HepG2 (cell line): ENCODE results near the gene CHMP6. TPM values are rescaled to one million over a fixed set of nuclear protein-coding genes. Genes with fewer than 3 reads are reported as not detected.

Source experiments
- GABPB1 ChIP-seq: IDR thresholded peaks from 2 replicates; pipeline ENCODE4 v1.6.1; 2016; ENCODE audit warnings: mild to moderate bottlenecking, missing genetic modification reagents, moderate library complexity, missing compliant biosample characterization
- HOXA9 ChIP-seq: sonication (generic); formaldehyde crosslinking; IDR thresholded peaks from 2 replicates; pipeline ENCODE4 v1.8.1; 2022; ENCODE audit warnings: missing genetic modification reagents, mild to moderate bottlenecking, moderate library complexity, borderline replicate concordance
- MAFK ChIP-seq, 2 experiments: IDR thresholded peaks in 1 of 2; conservative IDR thresholded peaks in 1 of 2; 2 replicates each; pipeline ENCODE4 v1.6.1; 2011; ENCODE audit warnings: improper control_type of control experiment in 2 of 2, low read length in 2 of 2
- SAFB2 ChIP-seq: sonication (generic); formaldehyde crosslinking; IDR thresholded peaks from 2 replicates; pipeline ENCODE4 v1.5.1; 2020; ENCODE audit warnings: missing genetic modification reagents, low read depth, mild to moderate bottlenecking, borderline replicate concordance
- SOX6 ChIP-seq, 2 experiments: fragments of 450-650 bp in 1 of 2; sonication (generic) in 1 of 2; formaldehyde crosslinking in 1 of 2; IDR thresholded peaks; 2 replicates each; pipeline versions ENCODE4 v1.4.0 to v1.6.1; 2017 to 2020; ENCODE audit warnings: antibody characterized with exemption in 1 of 2, mild to moderate bottlenecking in 1 of 2, missing genetic modification reagents in 1 of 2
- SP1 ChIP-seq, 2 experiments: fragments of 450-650 bp in 1 of 2; sonication (generic) in 1 of 2; formaldehyde crosslinking in 1 of 2; IDR thresholded peaks; 2 replicates each; pipeline versions ENCODE4 v1.4.0 to v1.6.1; 2016 to 2020; ENCODE audit warnings: missing genetic modification reagents in 1 of 2
- SRF ChIP-seq: IDR thresholded peaks from 2 replicates; pipeline ENCODE4 v1.6.1; 2011; ENCODE audit warnings: mild to moderate bottlenecking, low read depth, low read length, moderate library complexity
- SYNCRIP ChIP-seq: fragments of 200-400 bp; formaldehyde crosslinking; IDR thresholded peaks from 2 replicates; pipeline ENCODE4 v1.6.1; 2018; ENCODE audit warnings: mild to moderate bottlenecking, low read depth, low read length; ENCODE audit not compliant: insufficient read depth
- ZBTB42 ChIP-seq: sonication (generic); formaldehyde crosslinking; IDR thresholded peaks from 2 replicates; pipeline ENCODE4 v1.5.0; 2020; ENCODE audit warnings: mild to moderate bottlenecking, missing genetic modification reagents
- ZFP1 ChIP-seq: IDR thresholded peaks from 2 replicates; pipeline ENCODE4 v1.6.1; 2016
- ZNF251 ChIP-seq: sonication (generic); formaldehyde crosslinking; IDR thresholded peaks from 2 replicates; pipeline ENCODE4 v1.9.0; 2021; ENCODE audit warnings: mild to moderate bottlenecking, missing genetic modification reagents
- ZNF263 ChIP-seq: sonication (generic); formaldehyde crosslinking; IDR thresholded peaks from 2 replicates; pipeline ENCODE4 v1.4.0; 2020; ENCODE audit warnings: missing genetic modification reagents
- ZNF501 ChIP-seq: sonication (generic); formaldehyde crosslinking; IDR thresholded peaks from 2 replicates; pipeline ENCODE4 v1.5.1; 2020; ENCODE audit warnings: mild to moderate bottlenecking, moderate library complexity, missing genetic modification reagents
- ZNF703 ChIP-seq: sonication (generic); formaldehyde crosslinking; IDR thresholded peaks from 2 replicates; pipeline ENCODE4 v1.5.1; 2020; ENCODE audit warnings: missing genetic modification reagents, mild to moderate bottlenecking, moderate library complexity, borderline replicate concordance
- polyA plus RNA-seq, 8 experiments: library from polyadenylated mRNA; depleted of rRNA in 3 of 8; stranded (reverse) in 7 of 8; unstranded in 1 of 8; fragments of >200 nt; fragmentation: Illumina TruSeq in 4 of 8; extraction: Trizol in 4 of 8; gene quantifications; 2 replicates each; pipeline versions ENCODE4 v1.2.1 to v1.2.3, GENCODE V29; 2011 to 2016; ENCODE audit warnings: low read depth in 4 of 8, missing spikeins in 1 of 8, mixed read lengths in 1 of 8; ENCODE audit not compliant: insufficient read depth in 1 of 8
- total RNA-seq, 5 experiments: library from RNA; depleted of rRNA; stranded (reverse); fragments of >200 nt; fragmentation: Illumina TruSeq; extraction: Trizol; gene quantifications; 2 replicates each; pipeline ENCODE4 v1.2.3, GENCODE V29; 2016; ENCODE audit warnings: low read depth in 1 of 5
- TF ChIP-seq, protein P1 (sequence below): sonication (generic); formaldehyde crosslinking; conservative IDR thresholded peaks from 2 replicates; pipeline ENCODE4 v1.4.0; 2020; ENCODE audit warnings: mild to moderate bottlenecking, missing genetic modification reagents, moderate library complexity
- TF ChIP-seq, protein P2 (sequence below): sonication (generic); formaldehyde crosslinking; IDR thresholded peaks from 2 replicates; pipeline ENCODE4 v1.5.0; 2020; ENCODE audit warnings: missing genetic modification reagents
- TF ChIP-seq, protein P3 (sequence below): IDR thresholded peaks from 2 replicates; pipeline ENCODE4 v1.6.1; 2016; ENCODE audit warnings: missing compliant biosample characterization, missing genetic modification reagents, borderline replicate concordance
- TF ChIP-seq, protein P4 (sequence below): IDR thresholded peaks from 2 replicates; pipeline ENCODE4 v1.6.1; 2016; ENCODE audit warnings: low read depth
- TF ChIP-seq, protein P5 (sequence below), 2 experiments: sonication (generic) in 1 of 2; formaldehyde crosslinking in 1 of 2; IDR thresholded peaks; 2 replicates each; pipeline versions ENCODE4 v1.4.0 to v1.6.1; 2018 to 2020; ENCODE audit warnings: missing genetic modification reagents in 2 of 2, borderline replicate concordance in 1 of 2, low read depth in 1 of 2, mild to moderate bottlenecking in 1 of 2, missing biosample characterization in 1 of 2

Gene CHMP6
- total and polyA plus RNA-seq, 2 of the 13 experiments (the other 11 are each of a cell fraction or from before 2014, with no cell fraction given), result 11.1 to 24.2 TPM

DNA sequence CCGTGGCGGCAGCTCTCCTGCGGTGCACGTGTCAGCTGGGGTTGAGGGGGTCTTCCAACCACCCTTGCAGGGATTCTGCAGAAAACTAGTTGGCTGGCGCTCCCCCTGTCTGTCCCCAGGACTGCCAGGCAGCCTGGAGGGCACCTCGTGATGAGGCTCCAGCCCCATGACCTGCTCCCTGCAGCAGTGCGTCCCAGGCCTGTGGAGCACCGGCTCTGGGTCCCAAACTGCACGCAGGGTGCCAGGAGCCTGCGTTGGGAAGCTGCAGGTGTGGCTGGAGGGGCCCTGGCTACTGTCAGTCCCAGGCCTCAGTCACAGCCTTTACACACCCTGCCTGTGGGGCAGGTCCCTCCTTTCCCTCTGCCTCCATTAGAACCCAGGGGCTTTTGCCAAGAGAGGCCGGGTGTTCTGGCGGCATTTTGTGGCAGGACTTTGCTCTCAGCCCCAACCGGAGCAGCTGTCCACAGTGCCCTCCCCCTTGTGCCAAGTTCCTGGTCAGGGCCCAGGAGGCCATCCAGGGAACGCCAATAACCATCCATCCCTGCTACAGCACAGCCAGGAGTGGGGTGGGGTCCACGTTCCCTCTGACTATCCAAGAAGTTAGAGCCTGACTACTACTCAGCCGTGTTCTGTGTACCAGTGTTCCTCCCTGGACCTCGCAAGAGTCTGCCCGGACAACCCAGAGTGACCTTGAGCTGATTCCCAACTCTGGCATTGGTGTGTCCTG lies 9.2 kb downstream of the CHMP6 start (continued):
- no peak for TF ChIP-seq ZNF251
- peak; percentile 5; the same call in 1 of the 2 replicates for TF ChIP-seq ZNF501 (CRISPR knock-in tag)
- TF ChIP-seq, protein P1, sequence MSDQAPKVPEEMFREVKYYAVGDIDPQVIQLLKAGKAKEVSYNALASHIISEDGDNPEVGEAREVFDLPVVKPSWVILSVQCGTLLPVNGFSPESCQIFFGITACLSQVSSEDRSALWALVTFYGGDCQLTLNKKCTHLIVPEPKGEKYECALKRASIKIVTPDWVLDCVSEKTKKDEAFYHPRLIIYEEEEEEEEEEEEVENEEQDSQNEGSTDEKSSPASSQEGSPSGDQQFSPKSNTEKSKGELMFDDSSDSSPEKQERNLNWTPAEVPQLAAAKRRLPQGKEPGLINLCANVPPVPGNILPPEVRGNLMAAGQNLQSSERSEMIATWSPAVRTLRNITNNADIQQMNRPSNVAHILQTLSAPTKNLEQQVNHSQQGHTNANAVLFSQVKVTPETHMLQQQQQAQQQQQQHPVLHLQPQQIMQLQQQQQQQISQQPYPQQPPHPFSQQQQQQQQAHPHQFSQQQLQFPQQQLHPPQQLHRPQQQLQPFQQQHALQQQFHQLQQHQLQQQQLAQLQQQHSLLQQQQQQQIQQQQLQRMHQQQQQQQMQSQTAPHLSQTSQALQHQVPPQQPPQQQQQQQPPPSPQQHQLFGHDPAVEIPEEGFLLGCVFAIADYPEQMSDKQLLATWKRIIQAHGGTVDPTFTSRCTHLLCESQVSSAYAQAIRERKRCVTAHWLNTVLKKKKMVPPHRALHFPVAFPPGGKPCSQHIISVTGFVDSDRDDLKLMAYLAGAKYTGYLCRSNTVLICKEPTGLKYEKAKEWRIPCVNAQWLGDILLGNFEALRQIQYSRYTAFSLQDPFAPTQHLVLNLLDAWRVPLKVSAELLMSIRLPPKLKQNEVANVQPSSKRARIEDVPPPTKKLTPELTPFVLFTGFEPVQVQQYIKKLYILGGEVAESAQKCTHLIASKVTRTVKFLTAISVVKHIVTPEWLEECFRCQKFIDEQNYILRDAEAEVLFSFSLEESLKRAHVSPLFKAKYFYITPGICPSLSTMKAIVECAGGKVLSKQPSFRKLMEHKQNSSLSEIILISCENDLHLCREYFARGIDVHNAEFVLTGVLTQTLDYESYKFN, result peak; percentile 32; the same call in 1 of the 2 replicates
- no peak for TF ChIP-seq SOX6 (IDR thresholded peaks at IDR 0.05)
- no peak; the same call in 1 of the 2 replicates for TF ChIP-seq SOX6 (CRISPR knock-in tag; IDR thresholded peaks at IDR 0.05)
- TF ChIP-seq ZFP1 (CRISPR knock-in tag), result no peak
- no peak for TF ChIP-seq MAFK (conservative IDR thresholded peaks at IDR 0.05 in 1 of 2, IDR thresholded peaks at IDR 0.05 in 1 of 2; ENCODE audit: low read length in 2 of 2)
- TF ChIP-seq SP1 (IDR thresholded peaks at IDR 0.05), result no peak
- TF ChIP-seq SP1 (CRISPR knock-in tag; IDR thresholded peaks at IDR 0.05), result no peak
- no peak for TF ChIP-seq SRF
- TF ChIP-seq SAFB2 (CRISPR knock-in tag), result no peak
- 0 out of 2 replicates have a peak, but pooled peaks have one; percentile 10 for TF ChIP-seq GABPB1 (CRISPR knock-in tag)
- no peak for TF ChIP-seq ZNF703
- TF ChIP-seq, protein P2, sequence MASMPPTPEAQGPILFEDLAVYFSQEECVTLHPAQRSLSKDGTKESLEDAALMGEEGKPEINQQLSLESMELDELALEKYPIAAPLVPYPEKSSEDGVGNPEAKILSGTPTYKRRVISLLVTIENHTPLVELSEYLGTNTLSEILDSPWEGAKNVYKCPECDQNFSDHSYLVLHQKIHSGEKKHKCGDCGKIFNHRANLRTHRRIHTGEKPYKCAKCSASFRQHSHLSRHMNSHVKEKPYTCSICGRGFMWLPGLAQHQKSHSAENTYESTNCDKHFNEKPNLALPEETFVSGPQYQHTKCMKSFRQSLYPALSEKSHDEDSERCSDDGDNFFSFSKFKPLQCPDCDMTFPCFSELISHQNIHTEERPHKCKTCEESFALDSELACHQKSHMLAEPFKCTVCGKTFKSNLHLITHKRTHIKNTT (CRISPR knock-in tag), result no peak
- TF ChIP-seq, protein P3, sequence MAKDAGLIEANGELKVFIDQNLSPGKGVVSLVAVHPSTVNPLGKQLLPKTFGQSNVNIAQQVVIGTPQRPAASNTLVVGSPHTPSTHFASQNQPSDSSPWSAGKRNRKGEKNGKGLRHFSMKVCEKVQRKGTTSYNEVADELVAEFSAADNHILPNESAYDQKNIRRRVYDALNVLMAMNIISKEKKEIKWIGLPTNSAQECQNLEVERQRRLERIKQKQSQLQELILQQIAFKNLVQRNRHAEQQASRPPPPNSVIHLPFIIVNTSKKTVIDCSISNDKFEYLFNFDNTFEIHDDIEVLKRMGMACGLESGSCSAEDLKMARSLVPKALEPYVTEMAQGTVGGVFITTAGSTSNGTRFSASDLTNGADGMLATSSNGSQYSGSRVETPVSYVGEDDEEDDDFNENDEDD (CRISPR knock-in tag), result no peak
- TF ChIP-seq ZBTB42 (CRISPR knock-in tag), result no peak
- TF ChIP-seq HOXA9, result no peak
- TF ChIP-seq ZNF263 (CRISPR knock-in tag), result no peak
- TF ChIP-seq, protein P4, sequence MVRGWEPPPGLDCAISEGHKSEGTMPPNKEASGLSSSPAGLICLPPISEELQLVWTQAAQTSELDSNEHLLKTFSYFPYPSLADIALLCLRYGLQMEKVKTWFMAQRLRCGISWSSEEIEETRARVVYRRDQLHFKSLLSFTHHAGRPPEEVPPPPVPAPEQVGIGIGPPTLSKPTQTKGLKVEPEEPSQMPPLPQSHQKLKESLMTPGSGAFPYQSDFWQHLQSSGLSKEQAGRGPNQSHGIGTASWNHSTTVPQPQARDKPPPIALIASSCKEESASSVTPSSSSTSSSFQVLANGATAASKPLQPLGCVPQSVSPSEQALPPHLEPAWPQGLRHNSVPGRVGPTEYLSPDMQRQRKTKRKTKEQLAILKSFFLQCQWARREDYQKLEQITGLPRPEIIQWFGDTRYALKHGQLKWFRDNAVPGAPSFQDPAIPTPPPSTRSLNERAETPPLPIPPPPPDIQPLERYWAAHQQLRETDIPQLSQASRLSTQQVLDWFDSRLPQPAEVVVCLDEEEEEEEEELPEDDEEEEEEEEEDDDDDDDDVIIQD, result no peak
- TF ChIP-seq, protein P5, sequence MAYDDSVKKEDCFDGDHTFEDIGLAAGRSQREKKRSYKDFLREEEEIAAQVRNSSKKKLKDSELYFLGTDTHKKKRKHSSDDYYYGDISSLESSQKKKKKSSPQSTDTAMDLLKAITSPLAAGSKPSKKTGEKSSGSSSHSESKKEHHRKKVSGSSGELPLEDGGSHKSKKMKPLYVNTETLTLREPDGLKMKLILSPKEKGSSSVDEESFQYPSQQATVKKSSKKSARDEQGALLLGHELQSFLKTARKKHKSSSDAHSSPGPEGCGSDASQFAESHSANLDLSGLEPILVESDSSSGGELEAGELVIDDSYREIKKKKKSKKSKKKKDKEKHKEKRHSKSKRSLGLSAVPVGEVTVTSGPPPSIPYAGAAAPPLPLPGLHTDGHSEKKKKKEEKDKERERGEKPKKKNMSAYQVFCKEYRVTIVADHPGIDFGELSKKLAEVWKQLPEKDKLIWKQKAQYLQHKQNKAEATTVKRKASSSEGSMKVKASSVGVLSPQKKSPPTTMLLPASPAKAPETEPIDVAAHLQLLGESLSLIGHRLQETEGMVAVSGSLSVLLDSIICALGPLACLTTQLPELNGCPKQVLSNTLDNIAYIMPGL (CRISPR knock-in tag; IDR thresholded peaks at IDR 0.05; ENCODE audit: borderline replicate concordance in 1 of 2, low read depth in 1 of 2), result no peak
- TF ChIP-seq SYNCRIP, result no peak
